Uterus (tissue), 4 donors: ENCODE results near the gene CERS6. TPM values are rescaled to one million over a fixed set of nuclear protein-coding genes. Genes with fewer than 3 reads are reported as not detected.

Experiments
- DNase-seq, 2 donors: peaks; one replicate each; pipeline ENCODE4 v3.0.0-alpha.2; 2019 to 2020
- H3K27ac ChIP-seq, 2 donors: fragments of 200-600 bp; sonication (generic); 1 replicate in 1 of 2; 2 replicates in 1 of 2; pipeline ENCODE4 v1.5.1; 2016 to 2018
- H3K27me3 ChIP-seq, 2 donors: fragments of 200-600 bp; sonication (generic); one replicate each; pipeline ENCODE4 v1.5.1; 2018 to 2019; ENCODE audit warnings: control low read depth in 1 of 2
- H3K36me3 ChIP-seq, 2 donors: fragments of 200-600 bp; sonication (generic); one replicate each; pipeline ENCODE4 v1.5.1; 2019; ENCODE audit warnings: control low read depth in 1 of 2
- H3K4me1 ChIP-seq, 2 donors: fragments of 200-600 bp; sonication (generic); one replicate each; pipeline ENCODE4 v1.5.1; 2018 to 2019; ENCODE audit warnings: control low read depth in 1 of 2
- H3K4me3 ChIP-seq, 2 donors: fragments of 200-600 bp; sonication (generic); 1 replicate in 1 of 2; 2 replicates in 1 of 2; pipeline ENCODE4 v1.5.1; 2018 to 2019; ENCODE audit warnings: mild to moderate bottlenecking in 1 of 2
- H3K9me3 ChIP-seq, 2 donors: fragments of 200-600 bp; sonication (generic); one replicate each; pipeline ENCODE4 v1.5.1; 2019; ENCODE audit warnings: control low read depth in 1 of 2
- POLR2A ChIP-seq, 2 donors: fragments of 450-650 bp; IDR thresholded peaks; one replicate each; pipeline ENCODE4 v1.6.1; 2016; ENCODE audit warnings: antibody characterized with exemption in 2 of 2, mild to moderate bottlenecking in 1 of 2, moderate library complexity in 1 of 2
- intact Hi-C: fragments of 100-400 bp; cut with DNase I; formaldehyde crosslinking; loops from one replicate; pipeline ENCODE4 v1.15.1; 2023; ENCODE audit warnings: low total_unique reads
- total RNA-seq, 4 donors: library from RNA; depleted of rRNA in 3 of 4; stranded (reverse); fragments of >200 nt in 3 of 4; gene quantifications; one replicate each; pipeline versions ENCODE4 v1.1.0 to v1.2.4, GENCODE V29; 2014 to 2023
- TF ChIP-seq, protein P1 (sequence below), 4 experiments: fragments of 200-600 bp in 2 of 4; fragments of 450-650 bp in 2 of 4; sonication (generic) in 2 of 4; IDR thresholded peaks; one replicate each; pipeline ENCODE4 v1.5.1; 2016 to 2019; ENCODE audit warnings: antibody characterized with exemption in 4 of 4, mild to moderate bottlenecking in 2 of 4, moderate library complexity in 1 of 4
- donor health status: DM: yes; HTN: yes; CAD: no.

Gene CERS6
- total RNA-seq, 4 donors from 2014 or later = 20.0 to 47.2 (median 26.6) TPM

GRCh38 chr2:168690381-168690885, 234.4 kb downstream of the CERS6 start:
- no peak for TF ChIP-seq POLR2A (IDR thresholded peaks at IDR 0.05)
- TF ChIP-seq, protein P1, sequence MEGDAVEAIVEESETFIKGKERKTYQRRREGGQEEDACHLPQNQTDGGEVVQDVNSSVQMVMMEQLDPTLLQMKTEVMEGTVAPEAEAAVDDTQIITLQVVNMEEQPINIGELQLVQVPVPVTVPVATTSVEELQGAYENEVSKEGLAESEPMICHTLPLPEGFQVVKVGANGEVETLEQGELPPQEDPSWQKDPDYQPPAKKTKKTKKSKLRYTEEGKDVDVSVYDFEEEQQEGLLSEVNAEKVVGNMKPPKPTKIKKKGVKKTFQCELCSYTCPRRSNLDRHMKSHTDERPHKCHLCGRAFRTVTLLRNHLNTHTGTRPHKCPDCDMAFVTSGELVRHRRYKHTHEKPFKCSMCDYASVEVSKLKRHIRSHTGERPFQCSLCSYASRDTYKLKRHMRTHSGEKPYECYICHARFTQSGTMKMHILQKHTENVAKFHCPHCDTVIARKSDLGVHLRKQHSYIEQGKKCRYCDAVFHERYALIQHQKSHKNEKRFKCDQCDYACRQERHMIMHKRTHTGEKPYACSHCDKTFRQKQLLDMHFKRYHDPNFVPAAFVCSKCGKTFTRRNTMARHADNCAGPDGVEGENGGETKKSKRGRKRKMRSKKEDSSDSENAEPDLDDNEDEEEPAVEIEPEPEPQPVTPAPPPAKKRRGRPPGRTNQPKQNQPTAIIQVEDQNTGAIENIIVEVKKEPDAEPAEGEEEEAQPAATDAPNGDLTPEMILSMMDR (IDR thresholded peaks at IDR 0.05) = no peak
- no peak for DNase-seq
- no peak overlapping the region for H3K27ac ChIP-seq
- no peak overlapping the region for H3K4me3 ChIP-seq
- no peaks in the 10 kb centered on the region for H3K27me3 ChIP-seq
- intact Hi-C loops = no loop called here
- no peaks in the 10 kb centered on the region for H3K4me1 ChIP-seq
- no peaks in the 10 kb centered on the region for H3K36me3 ChIP-seq
- no peaks in the 10 kb centered on the region for H3K9me3 ChIP-seq

- Histone ChIP-seq H3K27me3 (no peaks in the 10 kb centered on the region), H3K27ac (no peak overlapping the region), H3K4me1 (no peaks in the 10 kb centered on the region), H3K36me3 (no peaks in the 10 kb centered on the region), H3K4me3 (no peak overlapping the region), H3K9me3 (no peaks in the 10 kb centered on the region)
- intact Hi-C loops = no loop called here
- TF ChIP-seq, protein P1 (IDR thresholded peaks at IDR 0.05) = no peak
- no peak for TF ChIP-seq POLR2A (IDR thresholded peaks at IDR 0.05)
- DNase-seq = no peak
Observed at GRCh38 chr2:168691221-168691620, 235.1 kb downstream of the CERS6 start.

- H3K9me3 ChIP-seq = no peaks in the 10 kb centered on the region
- H3K36me3 ChIP-seq = no peaks in the 10 kb centered on the region
- TF ChIP-seq, protein P1 (IDR thresholded peaks at IDR 0.05) = no peak
- no peak for TF ChIP-seq POLR2A (IDR thresholded peaks at IDR 0.05)
- H3K27me3 ChIP-seq = no peaks in the 10 kb centered on the region
- no peak for DNase-seq
- intact Hi-C loops = no loop called here
- no peaks in the 10 kb centered on the region for H3K4me1 ChIP-seq
- no peak overlapping the region for H3K27ac ChIP-seq
- H3K4me3 ChIP-seq = no peak overlapping the region
Observed at GRCh38 chr2:168692132-168692744, 236.2 kb downstream of the CERS6 start.

DNA sequence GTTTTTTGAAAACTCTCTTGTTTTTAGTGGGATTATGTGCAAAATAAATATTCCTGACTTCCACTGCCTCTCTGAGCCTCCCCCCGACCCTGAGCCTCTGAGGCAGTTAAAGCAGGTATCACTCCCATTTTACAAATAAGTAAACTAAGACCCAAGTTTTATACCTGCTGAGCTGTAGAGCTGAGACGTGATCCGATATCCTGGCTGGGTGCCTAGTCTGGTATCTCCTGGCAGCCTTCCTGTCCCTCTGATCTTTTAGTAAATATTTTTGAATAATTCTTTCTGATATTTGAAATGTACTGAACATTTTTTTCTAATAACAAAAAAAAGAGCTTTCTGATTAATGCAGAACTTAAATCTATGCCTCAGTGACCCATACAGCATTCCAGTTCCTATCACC, 238.1 kb downstream of the CERS6 start:
- H3K9me3 ChIP-seq = no peaks in the 10 kb centered on the region
- H3K4me3 ChIP-seq = no peak overlapping the region
- intact Hi-C loops = no loop called here
- H3K36me3 ChIP-seq = no peaks in the 10 kb centered on the region
- no peak overlapping the region for H3K27ac ChIP-seq
- peaks cover 0 to 5% of the 10 kb centered on the region in 2 donors for H3K4me1 ChIP-seq
- no peak for TF ChIP-seq POLR2A (IDR thresholded peaks at IDR 0.05)
- TF ChIP-seq, protein P1 (IDR thresholded peaks at IDR 0.05) = no peak
- no peaks in the 10 kb centered on the region for H3K27me3 ChIP-seq
- no peak for DNase-seq

DNA sequence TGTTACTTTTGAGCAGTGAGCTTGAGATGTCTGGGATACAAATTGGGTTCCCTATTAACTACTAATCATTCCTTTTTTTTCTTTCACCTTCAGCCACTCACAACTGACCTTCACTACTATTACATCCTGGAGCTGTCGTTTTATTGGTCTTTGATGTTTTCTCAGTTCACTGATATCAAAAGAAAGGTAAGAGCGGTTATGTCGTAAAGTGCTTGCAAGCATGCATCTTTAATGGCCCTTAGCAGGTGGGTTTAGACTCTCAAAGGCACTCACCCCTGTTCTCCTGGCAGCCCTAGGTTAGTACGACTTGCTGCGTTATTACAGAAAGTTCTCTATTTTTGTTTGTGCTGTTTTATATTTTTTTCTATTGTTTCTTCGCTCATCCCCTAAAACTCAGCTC, 238.8 kb downstream of the CERS6 start:
- no peak for DNase-seq
- intact Hi-C loops = no loop called here
- Histone ChIP-seq H3K9me3 (no peaks in the 10 kb centered on the region), H3K4me1 (peaks cover 0 to 7% of the 10 kb centered on the region in 2 donors), H3K27ac (no peak overlapping the region), H3K27me3 (no peaks in the 10 kb centered on the region), H3K36me3 (no peaks in the 10 kb centered on the region), H3K4me3 (no peak overlapping the region)
- TF ChIP-seq, protein P1 (IDR thresholded peaks at IDR 0.05) = no peak
- TF ChIP-seq POLR2A (IDR thresholded peaks at IDR 0.05) = no peak
